Progenitor cell of endocrine pancreas (in vitro differentiated cells): ENCODE measurements around the gene KSR2. TPM values are rescaled to one million over a fixed set of nuclear protein-coding genes. Genes with fewer than 3 reads are reported as not detected.

Source experiments
- DNase-seq: peaks from one replicate; pipeline ENCODE4 v3.0.0; 2021; ENCODE audit warnings: low spot score; ENCODE audit not compliant: unreplicated experiment
- H3K27ac Mint-ChIP-seq: 2 replicates; pipeline ENCODE4 v1.8.0; 2021; ENCODE audit warnings: mild to moderate bottlenecking, moderate library complexity, mixed read lengths
- H3K27me3 Mint-ChIP-seq: 2 replicates; pipeline ENCODE4 v1.8.0; 2021; ENCODE audit warnings: mixed read lengths
- H3K36me3 Mint-ChIP-seq: 2 replicates; pipeline ENCODE4 v1.8.0; 2022; ENCODE audit warnings: mixed read lengths; ENCODE audit not compliant: insufficient read depth
- H3K4me1 Mint-ChIP-seq: 2 replicates; pipeline ENCODE4 v1.8.0; 2021; ENCODE audit warnings: low read depth, mixed read lengths
- H3K4me3 Mint-ChIP-seq: 2 replicates; pipeline ENCODE4 v1.8.0; 2021; ENCODE audit warnings: low read depth, mild to moderate bottlenecking, moderate library complexity, mixed read lengths
- H3K9me3 Mint-ChIP-seq: 2 replicates; pipeline ENCODE4 v1.8.0; 2021; ENCODE audit warnings: low read depth, mixed read lengths
- total RNA-seq: library from RNA; stranded (reverse); gene quantifications from 2 replicates; pipeline ENCODE4 v1.2.1, GENCODE V29; 2021
- TF ChIP-seq, protein P1 (sequence below): fragments of 200-600 bp; sonication (generic); IDR thresholded peaks from one replicate; pipeline ENCODE4 v1.5.0; 2021; ENCODE audit warnings: antibody characterized with exemption, mild to moderate bottlenecking; ENCODE audit not compliant: unreplicated experiment

The KSR2 gene
- total RNA-seq, 1 donor from 2014 or later, result 1.8 TPM

DNA sequence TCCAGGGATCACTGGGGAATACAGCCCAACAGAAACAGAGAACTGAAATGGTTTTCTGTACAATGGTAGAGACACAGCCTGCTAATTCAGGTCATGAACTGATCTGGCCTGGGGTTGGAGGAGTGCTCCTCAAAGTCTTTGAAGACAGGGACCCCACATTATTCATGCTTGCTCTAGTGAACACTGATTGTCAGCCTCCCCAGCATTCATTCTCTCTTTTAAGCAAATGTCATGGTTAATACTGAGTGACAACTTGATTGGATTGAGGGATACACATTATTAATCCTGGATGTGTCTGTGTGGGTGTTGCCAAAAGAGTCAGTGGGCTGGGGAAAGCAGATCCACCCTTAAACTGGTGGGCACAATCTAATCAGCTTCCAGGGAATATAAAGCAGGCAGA is 319.0 kb downstream of the KSR2 start:
- Mint-ChIP-seq H3K27ac (no peak overlapping the region), H3K4me3 (no peak overlapping the region), H3K9me3 (peaks cover 13% of the 10 kb centered on the region), H3K4me1 (no peaks in the 10 kb centered on the region), H3K27me3 (peaks cover 11% of the 10 kb centered on the region), H3K36me3 (no peaks in the 10 kb centered on the region)
- TF ChIP-seq, protein P1, sequence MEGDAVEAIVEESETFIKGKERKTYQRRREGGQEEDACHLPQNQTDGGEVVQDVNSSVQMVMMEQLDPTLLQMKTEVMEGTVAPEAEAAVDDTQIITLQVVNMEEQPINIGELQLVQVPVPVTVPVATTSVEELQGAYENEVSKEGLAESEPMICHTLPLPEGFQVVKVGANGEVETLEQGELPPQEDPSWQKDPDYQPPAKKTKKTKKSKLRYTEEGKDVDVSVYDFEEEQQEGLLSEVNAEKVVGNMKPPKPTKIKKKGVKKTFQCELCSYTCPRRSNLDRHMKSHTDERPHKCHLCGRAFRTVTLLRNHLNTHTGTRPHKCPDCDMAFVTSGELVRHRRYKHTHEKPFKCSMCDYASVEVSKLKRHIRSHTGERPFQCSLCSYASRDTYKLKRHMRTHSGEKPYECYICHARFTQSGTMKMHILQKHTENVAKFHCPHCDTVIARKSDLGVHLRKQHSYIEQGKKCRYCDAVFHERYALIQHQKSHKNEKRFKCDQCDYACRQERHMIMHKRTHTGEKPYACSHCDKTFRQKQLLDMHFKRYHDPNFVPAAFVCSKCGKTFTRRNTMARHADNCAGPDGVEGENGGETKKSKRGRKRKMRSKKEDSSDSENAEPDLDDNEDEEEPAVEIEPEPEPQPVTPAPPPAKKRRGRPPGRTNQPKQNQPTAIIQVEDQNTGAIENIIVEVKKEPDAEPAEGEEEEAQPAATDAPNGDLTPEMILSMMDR, result no peak
- DNase-seq, result no peak

GRCh38 chr12:117646520-117646919 is 322.3 kb downstream of the KSR2 start:
- Mint-ChIP-seq H3K27ac (no peak overlapping the region), H3K36me3 (no peaks in the 10 kb centered on the region), H3K9me3 (peaks cover 9% of the 10 kb centered on the region), H3K4me1 (no peaks in the 10 kb centered on the region), H3K4me3 (no peak overlapping the region), H3K27me3 (peaks cover 21% of the 10 kb centered on the region)
- TF ChIP-seq, protein P1, result no peak
- no peak for DNase-seq

DNA sequence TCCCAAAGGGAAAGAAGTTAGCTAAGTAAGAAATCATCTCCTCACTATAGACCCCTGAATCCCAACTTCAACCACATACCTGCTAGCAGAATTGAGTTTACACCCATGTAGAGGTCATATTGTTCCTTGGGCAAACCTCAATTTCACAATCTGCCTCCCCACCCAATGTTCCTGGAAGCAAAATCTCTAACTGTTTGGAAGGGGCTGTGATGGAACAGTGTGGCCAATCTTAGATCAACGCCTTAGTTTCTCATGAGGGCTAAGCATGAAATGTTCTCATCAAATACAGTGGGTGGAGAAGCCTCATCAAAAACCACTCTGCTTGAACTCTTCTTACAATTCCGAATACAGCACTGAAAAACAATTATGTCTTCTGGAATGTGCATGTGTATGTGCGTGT is 323.3 kb downstream of the KSR2 start:
- Mint-ChIP-seq H3K27me3 (peaks cover 24% of the 10 kb centered on the region), H3K36me3 (no peaks in the 10 kb centered on the region), H3K4me1 (no peaks in the 10 kb centered on the region), H3K4me3 (no peak overlapping the region), H3K27ac (no peak overlapping the region), H3K9me3 (peaks cover under 1% of the 10 kb centered on the region)
- no peak for DNase-seq
- TF ChIP-seq, protein P1, result no peak

GRCh38 chr12:117643971-117644370 is 324.8 kb downstream of the KSR2 start:
- no peak for DNase-seq
- Mint-ChIP-seq H3K27me3 (peaks cover 24% of the 10 kb centered on the region), H3K4me3 (no peak overlapping the region), H3K27ac (no peak overlapping the region), H3K4me1 (no peaks in the 10 kb centered on the region), H3K9me3 (no peaks in the 10 kb centered on the region), H3K36me3 (no peaks in the 10 kb centered on the region)
- TF ChIP-seq, protein P1, result no peak

DNA sequence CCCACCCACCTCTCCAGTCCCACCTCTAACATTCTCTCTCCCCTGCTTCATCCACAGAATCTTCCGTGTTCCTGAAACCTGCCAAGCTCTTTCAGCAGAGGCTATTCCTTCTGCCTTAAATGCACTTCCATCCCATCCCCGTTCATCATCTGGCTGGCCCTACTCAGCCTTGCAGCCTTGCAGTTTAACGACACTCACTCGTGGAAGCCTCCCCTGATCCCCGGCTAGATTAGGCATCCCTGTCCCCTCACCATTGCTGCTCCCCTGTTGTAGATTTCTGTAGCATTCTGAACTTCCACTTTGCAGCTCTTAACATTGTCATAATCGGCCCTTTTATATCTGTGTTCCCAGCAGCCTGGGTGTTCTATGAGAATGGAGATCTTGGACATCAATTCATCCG is 326.9 kb downstream of the KSR2 start:
- no peaks in the 10 kb centered on the region for H3K9me3 Mint-ChIP-seq
- H3K4me3 Mint-ChIP-seq, result no peak overlapping the region
- H3K4me1 Mint-ChIP-seq, result no peaks in the 10 kb centered on the region
- H3K27me3 Mint-ChIP-seq, result peaks cover 18% of the 10 kb centered on the region
- no peaks in the 10 kb centered on the region for H3K36me3 Mint-ChIP-seq
- no peak overlapping the region for H3K27ac Mint-ChIP-seq
- no peak for DNase-seq
- TF ChIP-seq, protein P1, result no peak

DNA sequence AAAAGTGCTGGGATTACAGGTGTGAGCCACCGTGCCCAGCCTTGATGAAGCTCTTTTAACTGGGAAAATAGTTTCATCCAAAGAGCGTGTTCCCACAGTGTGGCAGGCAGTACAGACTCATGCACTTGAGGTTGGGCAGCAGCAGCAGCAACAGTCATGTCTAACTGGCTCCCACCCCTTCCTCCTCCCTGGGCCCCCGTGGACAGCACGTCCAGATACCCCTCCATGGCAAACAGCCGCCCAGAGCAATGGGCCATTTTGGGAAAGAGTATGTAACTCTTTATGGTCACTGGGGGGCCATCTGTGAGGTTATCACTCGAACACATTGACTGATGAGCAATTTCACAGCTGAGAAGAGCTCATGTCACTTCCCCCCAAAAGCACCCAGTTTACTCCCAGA is 328.3 kb downstream of the KSR2 start:
- Mint-ChIP-seq H3K27ac (no peak overlapping the region), H3K4me1 (no peaks in the 10 kb centered on the region), H3K36me3 (no peaks in the 10 kb centered on the region), H3K4me3 (no peak overlapping the region), H3K9me3 (no peaks in the 10 kb centered on the region), H3K27me3 (peaks cover 15% of the 10 kb centered on the region)
- TF ChIP-seq, protein P1, result no peak
- no peak for DNase-seq
